AG04450 (cell line): ENCODE data around the gene RPS26. TPM values are rescaled to one million over a fixed set of nuclear protein-coding genes. Genes with fewer than 3 reads are reported as not detected.
"Not testable (repeated sequence)": the region's sequence is repeated elsewhere in the genome, so short reads cannot be mapped to it uniquely, and the experiment has no call there.

Experiments
- CTCF ChIA-PET: fragments of 300-600, 350-600 bp; formaldehyde crosslinking; extraction: SDS; loops from one replicate; lab custom pipeline; 2022; ENCODE audit warnings: antibody characterized with exemption, inconsistent platforms; lab: Charles Lee
- POLR2A ChIA-PET: fragments of 350-600 bp; formaldehyde crosslinking; extraction: SDS; loops from one replicate; lab custom pipeline; 2021; ENCODE audit warnings: antibody characterized with exemption, inconsistent platforms; lab: Yijun Ruan, JAX
- DNase-seq: peaks from one replicate; pipeline ENCODE4 v3.0.0-alpha.2; 2011; ENCODE audit warnings: low read depth, low spot score
- H3K27ac ChIP-seq: one replicate; pipeline ENCODE4 v1.5.1; 2012; ENCODE audit warnings: low read depth, low read length, control low read depth
- H3K27me3 ChIP-seq: one replicate; pipeline ENCODE4 v1.6.0; 2012; ENCODE audit warnings: low read length; ENCODE audit not compliant: control insufficient read depth, insufficient read depth
- H3K4me3 ChIP-seq: 2 replicates; pipeline ENCODE4 v1.5.1; 2011; ENCODE audit warnings: mild to moderate bottlenecking, low read depth, low read length, control low read depth
- H3K9me3 ChIP-seq: 2 replicates; pipeline ENCODE4 v1.5.1; 2012; ENCODE audit warnings: low read length; ENCODE audit not compliant: control insufficient read depth, insufficient read depth
- polyA plus RNA-seq: library from polyadenylated mRNA; depleted of rRNA; stranded (reverse); fragments of >200 nt; gene quantifications from 2 replicates; pipeline ENCODE4 v1.2.3, GENCODE V29; 2011
- TF ChIP-seq, protein P1 (sequence below): IDR thresholded peaks from 2 replicates; pipeline ENCODE4 v1.5.1; 2011; ENCODE audit warnings: low read depth, low read length, control low read depth, inconsistent platforms

The RPS26 gene
- polyA plus RNA-seq, 1 experiment: 348 TPM

DNA sequence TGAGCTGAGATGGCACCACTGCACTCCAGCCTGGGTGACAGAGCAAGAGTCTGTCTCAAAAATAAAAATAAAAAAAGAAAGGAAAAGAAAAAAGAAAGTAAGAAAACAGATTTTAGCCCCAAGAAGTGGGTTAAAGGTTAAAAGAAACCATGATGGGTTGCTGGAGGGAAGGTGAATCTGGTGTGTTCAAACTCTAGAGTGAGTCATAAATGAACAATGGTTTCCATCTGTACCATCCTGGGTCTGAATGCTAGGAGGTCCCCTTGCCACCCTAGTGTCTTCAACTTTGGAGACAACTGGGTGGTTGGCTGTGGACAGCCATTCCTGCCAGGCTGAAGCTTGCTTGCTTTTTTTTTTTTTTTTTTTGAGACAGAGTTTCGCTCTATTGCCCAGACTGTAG lies 1.6 kb upstream of the RPS26 start:
- no peak for DNase-seq
- TF ChIP-seq, protein P1, sequence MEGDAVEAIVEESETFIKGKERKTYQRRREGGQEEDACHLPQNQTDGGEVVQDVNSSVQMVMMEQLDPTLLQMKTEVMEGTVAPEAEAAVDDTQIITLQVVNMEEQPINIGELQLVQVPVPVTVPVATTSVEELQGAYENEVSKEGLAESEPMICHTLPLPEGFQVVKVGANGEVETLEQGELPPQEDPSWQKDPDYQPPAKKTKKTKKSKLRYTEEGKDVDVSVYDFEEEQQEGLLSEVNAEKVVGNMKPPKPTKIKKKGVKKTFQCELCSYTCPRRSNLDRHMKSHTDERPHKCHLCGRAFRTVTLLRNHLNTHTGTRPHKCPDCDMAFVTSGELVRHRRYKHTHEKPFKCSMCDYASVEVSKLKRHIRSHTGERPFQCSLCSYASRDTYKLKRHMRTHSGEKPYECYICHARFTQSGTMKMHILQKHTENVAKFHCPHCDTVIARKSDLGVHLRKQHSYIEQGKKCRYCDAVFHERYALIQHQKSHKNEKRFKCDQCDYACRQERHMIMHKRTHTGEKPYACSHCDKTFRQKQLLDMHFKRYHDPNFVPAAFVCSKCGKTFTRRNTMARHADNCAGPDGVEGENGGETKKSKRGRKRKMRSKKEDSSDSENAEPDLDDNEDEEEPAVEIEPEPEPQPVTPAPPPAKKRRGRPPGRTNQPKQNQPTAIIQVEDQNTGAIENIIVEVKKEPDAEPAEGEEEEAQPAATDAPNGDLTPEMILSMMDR: no peak
- H3K4me3 ChIP-seq: no peak overlapping the region
- H3K9me3 ChIP-seq: no peaks in the 10 kb centered on the region
- ChIA-PET POLR2A (interaction anchor here (0.7 to 0.9 kb wide), 3 partner anchors 9 to 64 kb away, joined by 3 to 6 read pairs (median 4); partner anchors contain the start of gene PA2G4), CTCF (interaction anchor here (0.7 to 5.0 kb wide), 6 partner anchors 11 to 302 kb away, joined by 3 to 28 read pairs (median 5); partner anchors contain the start of gene RAB5B)
- H3K27ac ChIP-seq: no peak overlapping the region
- H3K27me3 ChIP-seq: no peaks in the 10 kb centered on the region

DNA sequence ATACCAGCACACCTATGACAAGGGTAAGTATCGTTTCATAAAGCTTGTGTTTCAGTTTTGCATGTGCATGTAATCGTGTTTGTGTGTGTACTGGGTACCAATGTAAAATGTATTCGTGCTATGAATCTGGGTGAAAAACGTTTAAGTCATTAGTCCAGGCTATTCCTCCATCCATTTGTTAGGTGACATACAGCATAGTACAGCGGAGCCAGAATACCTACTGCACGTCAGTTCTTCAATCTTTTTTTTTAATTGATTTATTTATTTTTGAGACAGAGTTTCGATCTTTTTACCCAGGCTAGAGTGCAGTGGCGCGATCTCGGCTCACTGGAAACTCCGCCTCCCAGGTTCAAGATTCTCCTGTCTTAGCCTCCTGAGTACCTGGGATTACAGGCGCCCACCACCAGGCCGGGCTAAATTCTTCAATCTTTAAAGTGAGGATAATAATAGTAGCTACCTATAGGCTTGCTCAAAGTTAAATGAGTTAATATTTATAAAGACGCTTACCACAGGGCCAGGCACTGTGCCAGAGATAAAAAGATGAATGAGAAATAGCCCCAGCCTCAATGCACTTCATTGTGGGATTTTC lies 661 bp upstream of the RPS26 start:
- ChIA-PET POLR2A (interaction anchor here (0.9 to 1.1 kb wide), 2 partner anchors 16 to 63 kb away, joined by 3 to 4 read pairs; partner anchors contain the start of gene PA2G4), CTCF (interaction anchor here (0.6 to 5.0 kb wide), 9 partner anchors 12 to 303 kb away, joined by 3 to 28 read pairs (median 4); partner anchors contain the start of gene RAB5B)
- TF ChIP-seq, protein P1: no peak
- no peaks in the 10 kb centered on the region for H3K9me3 ChIP-seq
- H3K4me3 ChIP-seq: peak overlapping the region; percentile 92
- H3K27ac ChIP-seq: peak overlapping the region; percentile 61
- no peaks in the 10 kb centered on the region for H3K27me3 ChIP-seq
- no peak for DNase-seq

DNA sequence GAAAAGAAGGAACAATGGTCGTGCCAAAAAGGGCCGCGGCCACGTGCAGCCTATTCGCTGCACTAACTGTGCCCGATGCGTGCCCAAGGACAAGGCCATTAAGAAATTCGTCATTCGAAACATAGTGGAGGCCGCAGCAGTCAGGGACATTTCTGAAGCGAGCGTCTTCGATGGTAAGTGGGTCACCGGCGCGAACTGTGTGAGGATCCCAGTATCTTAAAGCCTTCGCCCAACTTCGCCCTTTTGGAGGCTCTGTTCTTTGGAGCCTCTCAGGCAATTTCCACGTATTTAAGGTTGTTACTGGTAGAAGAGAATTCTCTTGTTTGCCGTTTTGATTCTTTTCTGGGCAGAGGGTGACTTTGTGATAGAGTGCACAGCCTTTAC lies 704 bp downstream of the RPS26 start:
- H3K27ac ChIP-seq, DNase-seq, POLR2A ChIA-PET, H3K9me3 ChIP-seq, H3K27me3 ChIP-seq, CTCF ChIA-PET: not testable (repeated sequence)
- peak overlapping the region; percentile 92 for H3K4me3 ChIP-seq

GRCh38 chr12:56042843-56043242 lies 1.1 kb downstream of the RPS26 start:
- POLR2A ChIA-PET: no interaction called here

GRCh38 chr12:56046027-56046780 lies 4.5 kb downstream of the RPS26 start:
- Histone ChIP-seq H3K9me3 (no peaks in the 10 kb centered on the region), H3K27ac (peak overlapping the region; percentile 52), H3K27me3 (no peaks in the 10 kb centered on the region), H3K4me3 (no peak overlapping the region)
- no peak for DNase-seq
- ChIA-PET POLR2A (interaction anchor here (0.8 to 2.4 kb wide), 4 partner anchors 17 to 81 kb away, joined by 4 to 17 read pairs (median 6); partner anchors contain the start of genes PA2G4 and ZC3H10), CTCF (interaction anchor here (0.7 to 2.5 kb wide), 11 partner anchors 17 to 307 kb away, joined by 3 to 11 read pairs (median 3); partner anchors contain the start of genes MYL6B, SUOX and ZC3H10)
- TF ChIP-seq, protein P1: no peak

More at GRCh38 chr12:56042843-56043242, 1.1 kb downstream of the RPS26 start:
- DNase-seq: no peak
- CTCF ChIA-PET: no interaction called here
- TF ChIP-seq, protein P1: no peak
- H3K4me3 ChIP-seq: peak overlapping the region; percentile 92
- no peak overlapping the region for H3K27ac ChIP-seq
- no peaks in the 10 kb centered on the region for H3K27me3 ChIP-seq
- no peaks in the 10 kb centered on the region for H3K9me3 ChIP-seq
